ENCODE results near the gene SYT17. TPM values are rescaled to one million over a fixed set of nuclear protein-coding genes. Genes with fewer than 3 reads are reported as not detected.

SYT17 gene
- total RNA-seq, 1 experiment from 2014 or later, result 4.2 TPM

DNA sequence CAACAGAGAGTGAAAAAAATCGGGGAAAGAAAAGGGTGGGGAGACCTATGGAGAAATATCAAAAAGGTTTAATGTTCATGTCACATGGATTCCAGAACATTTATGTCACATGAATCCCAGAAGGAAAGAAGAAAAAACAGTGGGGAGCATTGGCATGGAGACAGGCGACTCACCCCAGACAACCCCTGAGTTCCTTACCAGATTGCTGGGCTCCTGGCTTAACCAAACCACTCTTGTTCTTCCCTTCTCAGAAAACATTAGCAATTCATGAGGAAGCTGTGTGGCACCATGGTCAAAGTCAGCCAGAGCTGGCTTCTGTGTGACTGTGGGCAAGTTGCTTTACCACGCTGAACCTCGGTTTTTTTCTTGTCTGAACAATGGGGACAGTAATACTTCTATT, 67.8 kb downstream of the SYT17 start:
- BruUV-seq (replicated peaks), result no TSS peak
- TF ChIP-seq CTCF (IDR thresholded peaks at IDR 0.05; ENCODE audit: insufficient read depth in 1 of 2, low read depth in 1 of 2, low read length in 1 of 2, severe bottlenecking in 1 of 2, unreplicated experiment in 1 of 2), result no peak
- ChIA-PET POLR2A (no interaction called here), CTCF (no interaction called here)
- H3K9me3 ChIP-seq, result peaks cover 3% of the 10 kb centered on the region; the same call in 1 of the 2 replicates
- Mint-ChIP-seq H3K27me3 (ENCODE audit: insufficient read depth, unreplicated experiment) (no peaks in the 10 kb centered on the region), H3K4me3 (ENCODE audit: unreplicated experiment) (no peak overlapping the region), H3K4me1 (ENCODE audit: low read depth, unreplicated experiment) (no peaks in the 10 kb centered on the region), H3K36me3 (ENCODE audit: insufficient read depth, unreplicated experiment) (no peaks in the 10 kb centered on the region), H3K9me3 (ENCODE audit: unreplicated experiment) (peaks cover 24% of the 10 kb centered on the region), H3K27ac (ENCODE audit: unreplicated experiment) (no peak overlapping the region)
- no peaks in the 10 kb centered on the region for H3K4me1 ChIP-seq
- intact Hi-C loops (cut with micrococcal nuclease; ENCODE audit: unreplicated experiment), result no loop called here
- no peaks in the 10 kb centered on the region for H3K36me3 ChIP-seq (ENCODE audit: control insufficient read depth, insufficient read depth, low read length)
- no peak overlapping the region for H3K4me3 ChIP-seq (ENCODE audit: low read depth, low read length)
- H3K27me3 ChIP-seq (replicated peaks; ENCODE audit: control insufficient read depth, insufficient read depth, low read length), result no peaks in the 10 kb centered on the region
- no peak for DNase-seq

DNA sequence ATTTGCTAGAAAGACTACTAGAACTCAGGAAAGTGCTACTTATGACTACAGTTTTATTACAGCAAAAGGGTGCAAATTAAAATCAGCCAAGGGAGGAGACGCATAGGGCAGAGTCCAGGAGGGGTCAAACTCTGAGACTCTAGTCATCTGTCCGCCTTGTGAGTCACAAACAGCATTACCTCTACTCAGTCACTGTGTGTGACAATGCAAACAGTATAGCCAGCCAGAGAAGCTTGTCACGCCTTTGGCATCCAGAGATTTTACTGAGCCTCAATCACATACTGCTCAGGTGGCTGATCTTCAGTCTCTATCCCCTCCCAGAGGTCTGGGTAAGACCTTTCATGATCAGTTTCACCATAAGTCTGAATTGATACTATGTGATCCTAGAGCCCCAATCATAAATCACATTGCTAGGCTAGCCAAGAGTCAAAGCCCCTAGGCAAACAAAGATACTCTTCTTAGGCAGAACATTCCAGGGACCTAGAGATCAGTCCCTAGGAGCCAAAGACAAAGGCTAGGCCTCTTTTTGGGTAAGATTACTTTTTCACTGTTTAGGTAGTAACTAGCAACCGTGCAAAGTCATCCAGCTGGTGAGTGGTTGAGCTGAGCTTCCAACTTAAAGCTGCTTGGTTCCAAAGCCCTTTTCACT, 68.6 kb downstream of the SYT17 start:
- ChIA-PET CTCF (no interaction called here), POLR2A (no interaction called here)
- BruUV-seq (replicated peaks), result no TSS peak
- H3K27ac Mint-ChIP-seq (ENCODE audit: unreplicated experiment), result no peak overlapping the region
- Histone ChIP-seq H3K27me3 (replicated peaks; ENCODE audit: control insufficient read depth, insufficient read depth, low read length) (no peaks in the 10 kb centered on the region), H3K4me3 (ENCODE audit: low read depth, low read length) (no peak overlapping the region), H3K4me1 (no peaks in the 10 kb centered on the region), H3K9me3 (peaks cover 3% of the 10 kb centered on the region; the same call in 1 of the 2 replicates), H3K36me3 (ENCODE audit: control insufficient read depth, insufficient read depth, low read length) (no peaks in the 10 kb centered on the region)
- intact Hi-C loops (cut with micrococcal nuclease; ENCODE audit: unreplicated experiment), result no loop called here
- no peaks in the 10 kb centered on the region for H3K36me3 Mint-ChIP-seq (ENCODE audit: insufficient read depth, unreplicated experiment)
- peak in 1 of 2 experiments; percentile 8 for DNase-seq
- no peak for TF ChIP-seq CTCF (IDR thresholded peaks at IDR 0.05; ENCODE audit: insufficient read depth in 1 of 2, low read depth in 1 of 2, low read length in 1 of 2, severe bottlenecking in 1 of 2, unreplicated experiment in 1 of 2)
- no peak overlapping the region for H3K4me3 Mint-ChIP-seq (ENCODE audit: unreplicated experiment)
- H3K27me3 Mint-ChIP-seq (ENCODE audit: insufficient read depth, unreplicated experiment), result no peaks in the 10 kb centered on the region
- H3K9me3 Mint-ChIP-seq (ENCODE audit: unreplicated experiment), result peaks cover 24% of the 10 kb centered on the region
- no peaks in the 10 kb centered on the region for H3K4me1 Mint-ChIP-seq (ENCODE audit: low read depth, unreplicated experiment)

GRCh38 chr16:19238406-19238805, 70.4 kb downstream of the SYT17 start:
- H3K4me3 ChIP-seq (ENCODE audit: low read depth, low read length), result no peak overlapping the region
- DNase-seq, result no peak
- Mint-ChIP-seq H3K36me3 (ENCODE audit: insufficient read depth, unreplicated experiment) (no peaks in the 10 kb centered on the region), H3K27ac (ENCODE audit: unreplicated experiment) (no peak overlapping the region), H3K9me3 (ENCODE audit: unreplicated experiment) (peaks cover 24% of the 10 kb centered on the region), H3K4me1 (ENCODE audit: low read depth, unreplicated experiment) (no peaks in the 10 kb centered on the region), H3K27me3 (ENCODE audit: insufficient read depth, unreplicated experiment) (no peaks in the 10 kb centered on the region), H3K4me3 (ENCODE audit: unreplicated experiment) (no peak overlapping the region)
- POLR2A ChIA-PET, result no interaction called here
- CTCF ChIA-PET, result no interaction called here
- BruUV-seq (replicated peaks), result no TSS peak
- intact Hi-C loops (cut with micrococcal nuclease; ENCODE audit: unreplicated experiment), result no loop called here
- no peaks in the 10 kb centered on the region for H3K36me3 ChIP-seq (ENCODE audit: control insufficient read depth, insufficient read depth, low read length)
- no peak for TF ChIP-seq CTCF (IDR thresholded peaks at IDR 0.05; ENCODE audit: insufficient read depth in 1 of 2, low read depth in 1 of 2, low read length in 1 of 2, severe bottlenecking in 1 of 2, unreplicated experiment in 1 of 2)
- H3K9me3 ChIP-seq, result peaks cover 3% of the 10 kb centered on the region; the same call in 1 of the 2 replicates
- no peaks in the 10 kb centered on the region for H3K4me1 ChIP-seq
- H3K27me3 ChIP-seq (replicated peaks; ENCODE audit: control insufficient read depth, insufficient read depth, low read length), result no peaks in the 10 kb centered on the region
